Adrenal gland (tissue), 5 donors: ENCODE results near the gene P2RX2.

Experiments
- POLR2A ChIP-seq, 2 donors: fragments of 450-650 bp; IDR thresholded peaks; one replicate each; pipeline ENCODE4 v1.6.1; 2017; ENCODE audit warnings: antibody characterized with exemption in 2 of 2, mild to moderate bottlenecking in 2 of 2, moderate library complexity in 1 of 2
- TF ChIP-seq, protein P1 (sequence below), 6 experiments: fragments of 450-650 bp in 4 of 6; fragments of 200-600 bp in 2 of 6; sonication (generic) in 1 of 6; IDR thresholded peaks; 1 replicate in 5 of 6; 2 replicates in 1 of 6; pipeline versions ENCODE4 v1.5.1 to v1.8.0; 2016 to 2021; ENCODE audit warnings: antibody characterized with exemption in 6 of 6, mild to moderate bottlenecking in 2 of 6, moderate library complexity in 1 of 6
- donor health status: DM: no; HTN: no; CAD: no.

- TF ChIP-seq POLR2A (IDR thresholded peaks at IDR 0.05) = no peak
- TF ChIP-seq, protein P1, sequence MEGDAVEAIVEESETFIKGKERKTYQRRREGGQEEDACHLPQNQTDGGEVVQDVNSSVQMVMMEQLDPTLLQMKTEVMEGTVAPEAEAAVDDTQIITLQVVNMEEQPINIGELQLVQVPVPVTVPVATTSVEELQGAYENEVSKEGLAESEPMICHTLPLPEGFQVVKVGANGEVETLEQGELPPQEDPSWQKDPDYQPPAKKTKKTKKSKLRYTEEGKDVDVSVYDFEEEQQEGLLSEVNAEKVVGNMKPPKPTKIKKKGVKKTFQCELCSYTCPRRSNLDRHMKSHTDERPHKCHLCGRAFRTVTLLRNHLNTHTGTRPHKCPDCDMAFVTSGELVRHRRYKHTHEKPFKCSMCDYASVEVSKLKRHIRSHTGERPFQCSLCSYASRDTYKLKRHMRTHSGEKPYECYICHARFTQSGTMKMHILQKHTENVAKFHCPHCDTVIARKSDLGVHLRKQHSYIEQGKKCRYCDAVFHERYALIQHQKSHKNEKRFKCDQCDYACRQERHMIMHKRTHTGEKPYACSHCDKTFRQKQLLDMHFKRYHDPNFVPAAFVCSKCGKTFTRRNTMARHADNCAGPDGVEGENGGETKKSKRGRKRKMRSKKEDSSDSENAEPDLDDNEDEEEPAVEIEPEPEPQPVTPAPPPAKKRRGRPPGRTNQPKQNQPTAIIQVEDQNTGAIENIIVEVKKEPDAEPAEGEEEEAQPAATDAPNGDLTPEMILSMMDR (IDR thresholded peaks at IDR 0.05) = no peak
Observed at GRCh38 chr12:132629330-132629729, 10.8 kb downstream of the P2RX2 start.
